Kidney epithelial cell (primary cell): ENCODE measurements around the gene PSMB8. TPM values are rescaled to one million over a fixed set of nuclear protein-coding genes. Genes with fewer than 3 reads are reported as not detected.
A peak's percentile ranks its signal among the peaks of the same experiment; 100 is the strongest.
"Not testable (repeated sequence)": the region's sequence is repeated elsewhere in the genome, so short reads cannot be mapped to it uniquely, and the experiment has no call there.

Source experiments
- DNase-seq: peaks from one replicate; pipeline ENCODE4 v3.0.0-alpha.2; 2010; ENCODE audit warnings: low read depth
- H3K27me3 ChIP-seq: 2 replicates; pipeline ENCODE4 v1.6.0; 2011; ENCODE audit warnings: low read length; ENCODE audit not compliant: control insufficient read depth, insufficient read depth
- H3K36me3 ChIP-seq: 2 replicates; pipeline ENCODE4 v1.5.1; 2011; ENCODE audit warnings: low read length; ENCODE audit not compliant: control insufficient read depth, insufficient read depth
- H3K4me3 ChIP-seq: 2 replicates; pipeline ENCODE4 v1.5.1; 2011; ENCODE audit warnings: low read depth, mild to moderate bottlenecking, control low read depth, low read length
- CTCF ChIP-seq: IDR thresholded peaks from 2 replicates; pipeline ENCODE4 v1.5.1; 2011; ENCODE audit warnings: mild to moderate bottlenecking, moderate library complexity, low read length, control low read depth, inconsistent platforms; ENCODE audit not compliant: insufficient read depth, poor library complexity, severe bottlenecking
- total RNA-seq: library from RNA; depleted of rRNA; stranded (reverse); fragments of >200 nt; gene quantifications from 2 replicates; pipeline ENCODE4 v1.2.3, GENCODE V29; 2015

PSMB8 gene
- total RNA-seq, 1 donor from 2014 or later: 84.1 TPM

- Histone ChIP-seq H3K36me3 (no peaks in the 10 kb centered on the region), H3K4me3 (no peak overlapping the region), H3K27me3 (no peaks in the 10 kb centered on the region)
- DNase-seq: peak; percentile 29
- no peak for TF ChIP-seq CTCF
These were observed 43.0 kb upstream of the PSMB8 start for GRCh38 chr6:32886681-32887383.

GRCh38 chr6:32885698-32886286 is 41.9 kb upstream of the PSMB8 start:
- Histone ChIP-seq H3K27me3 (no peaks in the 10 kb centered on the region), H3K36me3 (no peaks in the 10 kb centered on the region), H3K4me3 (no peak overlapping the region)
- peak; percentile 37 for DNase-seq
- TF ChIP-seq CTCF: peak; percentile 35

GRCh38 chr6:32883789-32884188 is 39.9 kb upstream of the PSMB8 start:
- H3K27me3 ChIP-seq: peaks cover 12% of the 10 kb centered on the region
- no peak for TF ChIP-seq CTCF
- H3K4me3 ChIP-seq: no peak overlapping the region
- DNase-seq: no peak
- no peaks in the 10 kb centered on the region for H3K36me3 ChIP-seq

GRCh38 chr6:32882879-32883250 is 39.0 kb upstream of the PSMB8 start:
- H3K36me3 ChIP-seq: no peaks in the 10 kb centered on the region
- TF ChIP-seq CTCF: no peak
- DNase-seq: peak; percentile 2

GRCh38 chr6:32880962-32881361 is 37.1 kb upstream of the PSMB8 start:
- not testable (repeated sequence) for H3K36me3 ChIP-seq, DNase-seq, H3K4me3 ChIP-seq
- peaks cover 12% of the 10 kb centered on the region for H3K27me3 ChIP-seq

More at GRCh38 chr6:32882879-32883250, 39.0 kb upstream of the PSMB8 start:
- Histone ChIP-seq H3K4me3 (no peak overlapping the region), H3K27me3 (peaks cover 12% of the 10 kb centered on the region)

- H3K36me3 ChIP-seq: no peaks in the 10 kb centered on the region
- H3K27me3 ChIP-seq: peaks cover 12% of the 10 kb centered on the region
- no peak for DNase-seq
- H3K4me3 ChIP-seq: no peak overlapping the region
- no peak for TF ChIP-seq CTCF
These were observed 35.8 kb upstream of the PSMB8 start for GRCh38 chr6:32879691-32880090.
